Measurements from ENCODE around the gene C1orf115. TPM values are rescaled to one million over a fixed set of nuclear protein-coding genes. Genes with fewer than 3 reads are reported as not detected.
"Not testable (repeated sequence)": the region's sequence is repeated elsewhere in the genome, so short reads cannot be mapped to it uniquely, and the experiment has no call there.

The C1orf115 gene
- total RNA-seq, 4 donors from 2014 or later = 2.2 to 6.7 (median 4.6) TPM

GRCh38 chr1:220708244-220708643 lies 18.1 kb downstream of the C1orf115 start:
- ATAC-seq = no peak
- Histone ChIP-seq H3K36me3 (no peaks in the 10 kb centered on the region), H3K4me3 (no peak overlapping the region), H3K4me1 (no peaks in the 10 kb centered on the region), H3K27ac (no peak overlapping the region), H3K9me3 (no peaks in the 10 kb centered on the region), H3K27me3 (no peaks in the 10 kb centered on the region)
- TF ChIP-seq, protein P1, sequence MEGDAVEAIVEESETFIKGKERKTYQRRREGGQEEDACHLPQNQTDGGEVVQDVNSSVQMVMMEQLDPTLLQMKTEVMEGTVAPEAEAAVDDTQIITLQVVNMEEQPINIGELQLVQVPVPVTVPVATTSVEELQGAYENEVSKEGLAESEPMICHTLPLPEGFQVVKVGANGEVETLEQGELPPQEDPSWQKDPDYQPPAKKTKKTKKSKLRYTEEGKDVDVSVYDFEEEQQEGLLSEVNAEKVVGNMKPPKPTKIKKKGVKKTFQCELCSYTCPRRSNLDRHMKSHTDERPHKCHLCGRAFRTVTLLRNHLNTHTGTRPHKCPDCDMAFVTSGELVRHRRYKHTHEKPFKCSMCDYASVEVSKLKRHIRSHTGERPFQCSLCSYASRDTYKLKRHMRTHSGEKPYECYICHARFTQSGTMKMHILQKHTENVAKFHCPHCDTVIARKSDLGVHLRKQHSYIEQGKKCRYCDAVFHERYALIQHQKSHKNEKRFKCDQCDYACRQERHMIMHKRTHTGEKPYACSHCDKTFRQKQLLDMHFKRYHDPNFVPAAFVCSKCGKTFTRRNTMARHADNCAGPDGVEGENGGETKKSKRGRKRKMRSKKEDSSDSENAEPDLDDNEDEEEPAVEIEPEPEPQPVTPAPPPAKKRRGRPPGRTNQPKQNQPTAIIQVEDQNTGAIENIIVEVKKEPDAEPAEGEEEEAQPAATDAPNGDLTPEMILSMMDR (IDR thresholded peaks at IDR 0.05 in 4 of 5, conservative IDR thresholded peaks at IDR 0.05 in 1 of 5) = no peak
- TF ChIP-seq POLR2A (IDR thresholded peaks at IDR 0.05) = no peak
- DNase-seq = no peak
- in situ Hi-C loops (cut with MboI; ENCODE audit: low sequenced_read_pairs in 4 of 4) = no loop called here
- intact Hi-C loops (cut with DNase I; ENCODE audit: low total_unique reads) = no loop called here

GRCh38 chr1:220708936-220709801 lies 19.0 kb downstream of the C1orf115 start:
- H3K36me3 ChIP-seq = no peaks in the 10 kb centered on the region
- TF ChIP-seq, protein P1 (IDR thresholded peaks at IDR 0.05 in 4 of 5, conservative IDR thresholded peaks at IDR 0.05 in 1 of 5) = no peak
- no peak for TF ChIP-seq POLR2A (IDR thresholded peaks at IDR 0.05)
- in situ Hi-C loops (cut with MboI; ENCODE audit: low sequenced_read_pairs in 4 of 4) = no loop called here
- no peaks in the 10 kb centered on the region for H3K9me3 ChIP-seq
- intact Hi-C loops (cut with DNase I; ENCODE audit: low total_unique reads) = no loop called here
- no peaks in the 10 kb centered on the region for H3K27me3 ChIP-seq
- ATAC-seq = no peak
- no peak overlapping the region for H3K4me3 ChIP-seq
- no peak overlapping the region for H3K27ac ChIP-seq
- DNase-seq = no peak
- no peaks in the 10 kb centered on the region for H3K4me1 ChIP-seq

DNA sequence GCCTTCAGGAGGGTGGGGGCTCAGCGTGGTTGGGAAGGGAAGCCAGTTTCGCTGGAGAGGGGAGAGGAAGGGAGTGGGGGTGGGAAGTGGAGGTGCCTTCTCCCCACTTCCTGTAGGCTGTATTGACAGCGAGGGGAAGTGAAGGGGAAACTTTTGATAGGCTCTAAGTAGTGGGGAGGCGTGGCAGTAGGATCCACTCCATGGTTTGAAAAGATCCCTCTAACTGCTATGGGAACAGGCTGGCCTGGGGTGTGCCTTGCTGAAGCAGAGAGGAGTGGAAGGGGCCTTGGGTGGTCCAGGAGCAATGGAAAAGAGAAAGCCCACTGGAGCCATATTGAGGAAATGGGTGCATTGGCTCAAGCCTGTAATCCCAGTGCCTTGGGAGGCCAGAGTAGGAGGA lies 20.2 kb downstream of the C1orf115 start:
- no peak overlapping the region for H3K4me3 ChIP-seq
- in situ Hi-C loops (cut with MboI; ENCODE audit: low sequenced_read_pairs in 4 of 4) = no loop called here
- no peak for ATAC-seq

DNA sequence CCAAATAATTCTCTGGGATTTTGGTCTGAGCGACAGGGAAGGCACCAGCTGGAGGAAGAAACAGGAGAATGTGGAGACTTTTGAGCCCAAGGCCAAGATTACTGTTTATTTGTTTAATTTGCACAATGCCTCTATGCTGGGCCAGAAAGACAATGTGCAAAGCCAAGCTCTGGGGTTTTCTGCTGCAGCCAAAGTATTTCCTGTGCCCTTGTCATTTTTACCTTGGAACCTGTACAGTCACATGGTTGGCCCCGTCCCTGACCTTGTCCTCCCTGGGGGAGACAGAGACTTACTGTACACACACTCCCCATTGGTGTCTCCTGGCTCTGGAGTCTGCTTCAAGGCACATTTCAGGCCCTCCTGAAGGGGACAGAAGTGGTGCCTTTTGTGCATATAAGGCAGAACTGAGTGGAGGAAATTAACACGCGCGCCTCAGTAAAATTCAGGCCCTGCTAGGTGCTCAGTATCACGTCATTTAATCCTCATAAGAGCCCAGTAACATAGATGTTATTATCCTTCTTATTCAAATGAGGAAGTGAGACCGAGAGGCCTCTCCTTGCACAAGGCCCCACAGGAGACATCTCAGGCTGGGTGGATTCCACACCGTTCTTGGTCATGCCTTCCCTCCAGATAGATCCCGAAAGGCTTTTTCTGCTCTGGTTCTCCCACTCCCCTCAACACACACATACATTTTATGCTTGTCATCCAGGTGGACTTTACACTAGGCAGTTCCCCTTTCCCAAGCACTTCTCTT lies 21.1 kb downstream of the C1orf115 start:
- Histone ChIP-seq H3K4me3 (no peak overlapping the region), H3K27me3 (no peaks in the 10 kb centered on the region), H3K27ac (no peak overlapping the region), H3K36me3 (no peaks in the 10 kb centered on the region), H3K4me1 (no peaks in the 10 kb centered on the region), H3K9me3 (no peaks in the 10 kb centered on the region)
- no peak for ATAC-seq
- DNase-seq = no peak
- TF ChIP-seq POLR2A (IDR thresholded peaks at IDR 0.05) = no peak
- TF ChIP-seq, protein P1 (IDR thresholded peaks at IDR 0.05 in 4 of 5, conservative IDR thresholded peaks at IDR 0.05 in 1 of 5) = no peak
- in situ Hi-C loops (cut with MboI; ENCODE audit: low sequenced_read_pairs in 4 of 4) = no loop called here
- intact Hi-C loops (cut with DNase I; ENCODE audit: low total_unique reads) = no loop called here

More for the DNA sequence above, 20.2 kb downstream of the C1orf115 start:
- H3K9me3 ChIP-seq = no peaks in the 10 kb centered on the region
- H3K4me1 ChIP-seq = no peaks in the 10 kb centered on the region
- H3K36me3 ChIP-seq = no peaks in the 10 kb centered on the region
- DNase-seq = no peak
- intact Hi-C loops (cut with DNase I; ENCODE audit: low total_unique reads) = no loop called here
- no peaks in the 10 kb centered on the region for H3K27me3 ChIP-seq
- H3K27ac ChIP-seq = no peak overlapping the region
- TF ChIP-seq, protein P1 (IDR thresholded peaks at IDR 0.05 in 4 of 5, conservative IDR thresholded peaks at IDR 0.05 in 1 of 5) = no peak
- TF ChIP-seq POLR2A (IDR thresholded peaks at IDR 0.05) = no peak

GRCh38 chr1:220715986-220716385 lies 25.8 kb downstream of the C1orf115 start:
- intact Hi-C loops (cut with DNase I; ENCODE audit: low total_unique reads); in situ Hi-C loops (cut with MboI; ENCODE audit: low sequenced_read_pairs in 4 of 4); H3K36me3 ChIP-seq; DNase-seq; H3K9me3 ChIP-seq; H3K4me3 ChIP-seq; ATAC-seq; H3K27me3 ChIP-seq; H3K27ac ChIP-seq; H3K4me1 ChIP-seq: not testable (repeated sequence)

Measured in gastrocnemius medialis (tissue), 4 donors.